AG04450 (cell line): ENCODE data around the gene GIPR. TPM values are rescaled to one million over a fixed set of nuclear protein-coding genes. Genes with fewer than 3 reads are reported as not detected.

Experiments used
- CTCF ChIA-PET: fragments of 300-600, 350-600 bp; formaldehyde crosslinking; extraction: SDS; loops from one replicate; lab custom pipeline; 2022; ENCODE audit warnings: antibody characterized with exemption, inconsistent platforms; lab: Charles Lee
- POLR2A ChIA-PET: fragments of 350-600 bp; formaldehyde crosslinking; extraction: SDS; loops from one replicate; lab custom pipeline; 2021; ENCODE audit warnings: antibody characterized with exemption, inconsistent platforms; lab: Yijun Ruan, JAX
- DNase-seq: peaks from one replicate; pipeline ENCODE4 v3.0.0-alpha.2; 2011; ENCODE audit warnings: low read depth, low spot score
- H3K27ac ChIP-seq: one replicate; pipeline ENCODE4 v1.5.1; 2012; ENCODE audit warnings: low read depth, low read length, control low read depth
- H3K27me3 ChIP-seq: one replicate; pipeline ENCODE4 v1.6.0; 2012; ENCODE audit warnings: low read length; ENCODE audit not compliant: control insufficient read depth, insufficient read depth
- H3K4me3 ChIP-seq: 2 replicates; pipeline ENCODE4 v1.5.1; 2011; ENCODE audit warnings: mild to moderate bottlenecking, low read depth, low read length, control low read depth
- H3K9me3 ChIP-seq: 2 replicates; pipeline ENCODE4 v1.5.1; 2012; ENCODE audit warnings: low read length; ENCODE audit not compliant: control insufficient read depth, insufficient read depth
- polyA plus RNA-seq: library from polyadenylated mRNA; depleted of rRNA; stranded (reverse); fragments of >200 nt; gene quantifications from 2 replicates; pipeline ENCODE4 v1.2.3, GENCODE V29; 2011
- TF ChIP-seq, protein P1 (sequence below): IDR thresholded peaks from 2 replicates; pipeline ENCODE4 v1.5.1; 2011; ENCODE audit warnings: low read depth, low read length, control low read depth, inconsistent platforms

Gene GIPR
- polyA plus RNA-seq, 1 experiment: 0.61 TPM

DNA sequence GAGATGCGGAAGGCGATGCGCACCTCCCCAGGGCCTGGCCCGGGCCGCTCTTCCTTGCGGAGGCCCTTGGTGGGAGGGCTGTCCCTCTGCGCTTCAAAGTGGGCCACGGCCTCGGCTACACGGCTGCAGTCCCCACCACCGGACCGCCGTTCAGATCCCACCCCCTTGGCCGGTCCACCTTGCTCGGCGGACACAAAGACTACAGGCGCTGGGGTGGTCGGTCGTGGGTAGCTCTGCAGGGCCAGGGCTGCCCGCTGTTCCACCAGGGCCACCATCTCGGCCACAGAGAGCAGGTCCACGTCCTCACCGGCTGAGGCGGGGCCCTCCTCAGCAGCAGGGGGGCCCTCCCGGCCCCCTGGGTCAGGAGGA lies 44.7 kb downstream of the GIPR start:
- no peak overlapping the region for H3K4me3 ChIP-seq
- DNase-seq: no peak
- peaks cover 3% of the 10 kb centered on the region; the same call in 1 of the 2 replicates for H3K9me3 ChIP-seq
- no peak overlapping the region for H3K27ac ChIP-seq
- H3K27me3 ChIP-seq: no peaks in the 10 kb centered on the region
- POLR2A ChIA-PET: no interaction called here
- CTCF ChIA-PET: no interaction called here
- TF ChIP-seq, protein P1, sequence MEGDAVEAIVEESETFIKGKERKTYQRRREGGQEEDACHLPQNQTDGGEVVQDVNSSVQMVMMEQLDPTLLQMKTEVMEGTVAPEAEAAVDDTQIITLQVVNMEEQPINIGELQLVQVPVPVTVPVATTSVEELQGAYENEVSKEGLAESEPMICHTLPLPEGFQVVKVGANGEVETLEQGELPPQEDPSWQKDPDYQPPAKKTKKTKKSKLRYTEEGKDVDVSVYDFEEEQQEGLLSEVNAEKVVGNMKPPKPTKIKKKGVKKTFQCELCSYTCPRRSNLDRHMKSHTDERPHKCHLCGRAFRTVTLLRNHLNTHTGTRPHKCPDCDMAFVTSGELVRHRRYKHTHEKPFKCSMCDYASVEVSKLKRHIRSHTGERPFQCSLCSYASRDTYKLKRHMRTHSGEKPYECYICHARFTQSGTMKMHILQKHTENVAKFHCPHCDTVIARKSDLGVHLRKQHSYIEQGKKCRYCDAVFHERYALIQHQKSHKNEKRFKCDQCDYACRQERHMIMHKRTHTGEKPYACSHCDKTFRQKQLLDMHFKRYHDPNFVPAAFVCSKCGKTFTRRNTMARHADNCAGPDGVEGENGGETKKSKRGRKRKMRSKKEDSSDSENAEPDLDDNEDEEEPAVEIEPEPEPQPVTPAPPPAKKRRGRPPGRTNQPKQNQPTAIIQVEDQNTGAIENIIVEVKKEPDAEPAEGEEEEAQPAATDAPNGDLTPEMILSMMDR: no peak

DNA sequence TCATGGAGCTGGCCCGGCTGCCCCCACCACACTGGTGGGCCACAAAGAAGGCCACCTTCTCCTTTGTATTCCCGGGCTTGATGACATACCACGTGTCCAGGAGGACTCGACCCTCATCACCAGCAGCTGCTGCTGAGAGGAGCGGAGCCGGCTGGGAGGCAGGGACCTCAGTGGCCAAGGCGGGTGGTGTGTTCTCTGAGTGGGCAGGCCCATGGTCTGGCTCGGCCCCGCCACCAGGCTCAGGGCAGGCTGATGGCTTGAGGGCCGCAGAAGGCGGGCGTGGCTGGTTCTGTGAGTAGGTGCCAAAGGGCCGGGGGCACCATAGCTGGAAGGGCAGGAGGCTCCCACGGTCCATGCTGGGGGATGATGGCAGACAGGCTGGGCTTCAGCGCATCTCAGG lies 45.1 kb downstream of the GIPR start:
- Histone ChIP-seq H3K4me3 (no peak overlapping the region), H3K9me3 (peaks cover 3% of the 10 kb centered on the region; the same call in 1 of the 2 replicates), H3K27ac (no peak overlapping the region), H3K27me3 (no peaks in the 10 kb centered on the region)
- TF ChIP-seq, protein P1: no peak
- POLR2A ChIA-PET: no interaction called here
- no peak for DNase-seq
- CTCF ChIA-PET: interaction anchor here (7.1 kb wide), 1 partner anchor 20 kb away, joined by 53 read pairs; the partner anchor contains the start of genes QPCTL and SNRPD2

DNA sequence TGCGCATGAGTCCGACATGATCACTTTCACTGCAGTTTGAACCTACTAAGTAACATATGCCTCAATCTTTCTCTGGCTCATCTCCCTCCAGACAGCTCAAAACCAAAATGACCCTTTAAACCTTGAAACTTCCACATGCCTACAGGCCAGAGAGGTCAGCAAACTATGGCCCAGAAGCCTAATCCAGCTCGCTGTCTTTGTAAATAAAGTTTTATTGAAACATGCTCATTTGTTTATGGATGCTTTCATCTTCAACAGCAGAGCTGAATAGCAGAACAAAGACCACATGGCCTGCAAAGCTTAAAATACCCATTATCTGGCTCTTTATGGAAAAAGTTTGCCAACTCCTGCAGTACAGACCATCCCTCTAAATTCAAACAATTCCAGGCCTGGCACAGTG lies 47.1 kb downstream of the GIPR start:
- ChIA-PET CTCF (interaction anchor here (0.6 to 7.1 kb wide), 3 partner anchors 22 to 268 kb away, joined by 3 to 53 read pairs (median 4); partner anchors contain the start of genes QPCTL and SNRPD2), POLR2A (interaction anchor here (0.6 kb wide), 1 partner anchor 11 kb away, joined by 3 read pairs; no protein-coding TSS in a partner anchor)
- peaks cover 3% of the 10 kb centered on the region; the same call in 1 of the 2 replicates for H3K9me3 ChIP-seq
- TF ChIP-seq, protein P1: no peak
- no peak for DNase-seq
- H3K4me3 ChIP-seq: no peak overlapping the region
- H3K27me3 ChIP-seq: no peaks in the 10 kb centered on the region
- no peak overlapping the region for H3K27ac ChIP-seq

DNA sequence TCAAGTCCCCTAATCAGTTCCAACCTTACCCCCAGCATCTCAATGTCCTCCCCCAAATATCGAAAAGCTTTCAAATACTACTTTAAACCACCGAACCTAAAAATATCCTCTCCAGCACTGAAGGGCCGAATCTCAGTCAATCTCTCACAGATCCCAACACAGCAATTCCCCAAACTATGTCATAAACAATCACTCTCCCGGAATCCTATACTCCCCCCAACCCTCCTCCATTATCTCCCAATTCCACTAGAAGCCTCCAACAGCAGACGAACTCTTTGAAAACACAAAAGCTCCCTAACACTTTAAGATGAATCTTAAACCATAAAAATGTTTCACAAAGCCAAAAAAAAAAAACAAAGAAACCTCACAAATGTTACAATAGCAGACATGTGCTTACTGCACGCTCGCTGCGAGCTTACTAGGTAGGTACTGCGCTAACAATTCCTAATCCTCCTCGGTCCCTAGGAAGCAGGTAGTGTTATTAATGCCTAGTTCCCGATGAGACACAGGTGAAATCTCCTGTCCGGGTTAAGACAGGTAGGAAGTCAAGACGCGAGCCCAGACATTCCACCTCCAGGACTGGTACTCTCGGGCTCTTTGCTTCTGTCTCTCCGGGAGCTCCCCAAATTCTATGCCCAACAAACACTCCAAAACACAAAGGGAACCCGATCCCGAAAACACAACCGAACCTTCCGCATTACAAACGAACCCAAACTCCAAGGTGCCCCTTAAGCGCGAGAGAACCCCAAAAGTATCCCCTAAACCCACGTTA lies 48.5 kb downstream of the GIPR start:
- peak overlapping the region; percentile 69 for H3K4me3 ChIP-seq
- H3K9me3 ChIP-seq: peaks cover 3% of the 10 kb centered on the region; the same call in 1 of the 2 replicates
- ChIA-PET POLR2A (interaction anchor here (0.6 to 2.3 kb wide), 16 partner anchors 11 to 1237 kb away, joined by 3 to 46 read pairs (median 6); partner anchors contain the start of genes DMPK, DMWD, FBXO46 and QPCTL), CTCF (interaction anchor here (0.6 to 7.1 kb wide), 12 partner anchors 10 to 1491 kb away, joined by 3 to 53 read pairs (median 4); partner anchors contain the start of genes CCDC61, QPCTL, SIX5 and SNRPD2)
- no peaks in the 10 kb centered on the region for H3K27me3 ChIP-seq
- DNase-seq: no peak
- peak overlapping the region; percentile 75 for H3K27ac ChIP-seq
- TF ChIP-seq, protein P1: no peak
